Adrenal gland (tissue), 5 donors: ENCODE data around the gene TSPAN15.

Experiments
- POLR2A ChIP-seq, 2 donors: fragments of 450-650 bp; IDR thresholded peaks; one replicate each; pipeline ENCODE4 v1.6.1; 2017; ENCODE audit warnings: antibody characterized with exemption in 2 of 2, mild to moderate bottlenecking in 2 of 2, moderate library complexity in 1 of 2
- TF ChIP-seq, protein P1 (sequence below), 6 experiments: fragments of 450-650 bp in 4 of 6; fragments of 200-600 bp in 2 of 6; sonication (generic) in 1 of 6; IDR thresholded peaks; 1 replicate in 5 of 6; 2 replicates in 1 of 6; pipeline versions ENCODE4 v1.5.1 to v1.8.0; 2016 to 2021; ENCODE audit warnings: antibody characterized with exemption in 6 of 6, mild to moderate bottlenecking in 2 of 6, moderate library complexity in 1 of 6
- donor health status: DM: no; HTN: no; CAD: no.

DNA sequence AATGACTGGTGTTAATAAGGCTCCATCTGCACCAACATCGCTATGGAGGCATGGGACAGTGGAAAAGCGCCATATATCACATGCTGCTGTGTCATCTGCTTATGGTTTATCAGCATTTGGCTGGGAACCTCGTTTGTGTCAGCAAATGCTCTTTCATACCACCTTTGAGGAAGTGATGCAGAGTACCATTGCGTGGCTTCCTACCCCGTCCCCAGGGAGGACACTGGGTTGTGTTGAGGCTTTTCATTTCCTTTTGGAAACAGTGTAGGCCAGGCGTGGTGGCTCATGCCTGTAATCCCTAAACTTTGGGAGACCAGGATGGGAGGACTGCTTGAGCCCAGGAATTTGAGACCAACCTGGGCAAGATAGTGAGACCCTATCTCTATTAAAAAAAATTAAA is 41.3 kb upstream of the TSPAN15 start:
- TF ChIP-seq, protein P1, sequence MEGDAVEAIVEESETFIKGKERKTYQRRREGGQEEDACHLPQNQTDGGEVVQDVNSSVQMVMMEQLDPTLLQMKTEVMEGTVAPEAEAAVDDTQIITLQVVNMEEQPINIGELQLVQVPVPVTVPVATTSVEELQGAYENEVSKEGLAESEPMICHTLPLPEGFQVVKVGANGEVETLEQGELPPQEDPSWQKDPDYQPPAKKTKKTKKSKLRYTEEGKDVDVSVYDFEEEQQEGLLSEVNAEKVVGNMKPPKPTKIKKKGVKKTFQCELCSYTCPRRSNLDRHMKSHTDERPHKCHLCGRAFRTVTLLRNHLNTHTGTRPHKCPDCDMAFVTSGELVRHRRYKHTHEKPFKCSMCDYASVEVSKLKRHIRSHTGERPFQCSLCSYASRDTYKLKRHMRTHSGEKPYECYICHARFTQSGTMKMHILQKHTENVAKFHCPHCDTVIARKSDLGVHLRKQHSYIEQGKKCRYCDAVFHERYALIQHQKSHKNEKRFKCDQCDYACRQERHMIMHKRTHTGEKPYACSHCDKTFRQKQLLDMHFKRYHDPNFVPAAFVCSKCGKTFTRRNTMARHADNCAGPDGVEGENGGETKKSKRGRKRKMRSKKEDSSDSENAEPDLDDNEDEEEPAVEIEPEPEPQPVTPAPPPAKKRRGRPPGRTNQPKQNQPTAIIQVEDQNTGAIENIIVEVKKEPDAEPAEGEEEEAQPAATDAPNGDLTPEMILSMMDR (IDR thresholded peaks at IDR 0.05), result no peak
- TF ChIP-seq POLR2A (IDR thresholded peaks at IDR 0.05), result no peak
